Stimulated activated CD8-positive, alpha-beta memory T cell treated with anti-CD3 and anti-CD28 coated beads, Interleukin-2, amount 100 ng/mL, for 1 hour (primary cell): Measurements from ENCODE around the gene RBFOX1.

Source experiments
- DNase-seq, 2 donors: peaks; one replicate each; pipeline ENCODE4 v3.0.0-alpha.2; 2020; ENCODE audit warnings: low read depth in 2 of 2

The RBFOX1 gene

GRCh38 chr16:7334801-7335560 is 2.3 kb downstream of the RBFOX1 start:
- no peak for DNase-seq

GRCh38 chr16:7335991-7336634 is 3.5 kb downstream of the RBFOX1 start:
- no peak for DNase-seq

- no peak for DNase-seq
Observed at GRCh38 chr16:7336742-7337141, 4.1 kb downstream of the RBFOX1 start.

GRCh38 chr16:7338826-7339225 is 6.2 kb downstream of the RBFOX1 start:
- DNase-seq: no peak

GRCh38 chr16:7339700-7340099 is 7.1 kb downstream of the RBFOX1 start:
- DNase-seq: no peak

- DNase-seq: no peak
Observed at GRCh38 chr16:7340938-7341337, 8.3 kb downstream of the RBFOX1 start.

- DNase-seq: no peak
Observed at GRCh38 chr16:7342598-7342997, 10.0 kb downstream of the RBFOX1 start.

- no peak for DNase-seq
Observed at GRCh38 chr16:7343243-7343642, 10.6 kb downstream of the RBFOX1 start.

- no peak for DNase-seq
Observed at GRCh38 chr16:7344830-7345780, 12.5 kb downstream of the RBFOX1 start.

GRCh38 chr16:7350806-7351205 is 18.2 kb downstream of the RBFOX1 start:
- no peak for DNase-seq

GRCh38 chr16:7351610-7352510 is 19.2 kb downstream of the RBFOX1 start:
- no peak for DNase-seq

- DNase-seq: no peak
Observed at GRCh38 chr16:7355758-7356157, 23.1 kb downstream of the RBFOX1 start.

GRCh38 chr16:7361416-7362129 is 28.9 kb downstream of the RBFOX1 start:
- DNase-seq: no peak

- DNase-seq: no peak
Observed at GRCh38 chr16:7362231-7362630, 29.6 kb downstream of the RBFOX1 start.

GRCh38 chr16:7363422-7364417 is 31.1 kb downstream of the RBFOX1 start:
- no peak for DNase-seq

- no peak for DNase-seq
Observed at GRCh38 chr16:7366041-7366440, 33.4 kb downstream of the RBFOX1 start.

- DNase-seq: no peak
Observed at GRCh38 chr16:7366993-7367880, 34.6 kb downstream of the RBFOX1 start.

- DNase-seq: no peak
Observed at GRCh38 chr16:7369204-7369603, 36.6 kb downstream of the RBFOX1 start.
